ENCODE results near the gene CDKN2A.

- TF ChIP-seq CTCF (IDR thresholded peaks at IDR 0.05) (no peak), POLR2A (IDR thresholded peaks at IDR 0.05) (no peak)
These were observed 28.2 kb upstream of the CDKN2A start for GRCh38 chr9:22022396-22022795.
